K562 (cell line): Measurements from ENCODE around the gene TGFB2. TPM values are rescaled to one million over a fixed set of nuclear protein-coding genes. Genes with fewer than 3 reads are reported as not detected.

Experiments used
- AFF1 ChIP-seq, 2 experiments: fragments of 450-650 bp; IDR thresholded peaks; 2 replicates each; pipeline ENCODE4 v1.6.1; 2018; ENCODE audit warnings: mild to moderate bottlenecking in 2 of 2, low read depth in 1 of 2; ENCODE audit not compliant: partially characterized antibody in 2 of 2
- NFE2 ChIP-seq: IDR thresholded peaks from 2 replicates; pipeline ENCODE4 v1.6.1; 2014; ENCODE audit warnings: antibody characterized with exemption, low read depth
- RBBP5 ChIP-seq: fragments of 200-600 bp; sonication (generic); IDR thresholded peaks from 2 replicates; pipeline ENCODE4 v1.6.1; 2012; ENCODE audit warnings: borderline replicate concordance, mild to moderate bottlenecking, low read length, control low read depth, inconsistent platforms; ENCODE audit not compliant: insufficient read depth, poor library complexity, severe bottlenecking
- ZFX ChIP-seq: sonication (generic); formaldehyde crosslinking; IDR thresholded peaks from 2 replicates; pipeline ENCODE4 v1.8.0; 2022; ENCODE audit warnings: mild to moderate bottlenecking, missing genetic modification reagents, moderate library complexity
- ZNF583 ChIP-seq: fragments of 250-450 bp; sonication (Bioruptor Pico); IDR thresholded peaks from 2 replicates; pipeline ENCODE4 v1.4.0; 2020
- polyA plus RNA-seq, 8 experiments: library from polyadenylated mRNA; depleted of rRNA in 4 of 8; stranded (reverse) in 5 of 8; unstranded in 3 of 8; fragments of >200 nt; fragmentation: Nextera tagmentation in 2 of 8; fragmentation: Illumina TruSeq in 1 of 8; extraction: Ambion mirVana in 2 of 8; extraction: Trizol in 1 of 8; gene quantifications; 2 replicates each; pipeline versions ENCODE4 v1.2.1 to v1.2.3, GENCODE V29; 2011 to 2014; ENCODE audit warnings: inconsistent platforms in 1 of 8, missing spikeins in 1 of 8
- total RNA-seq, 7 experiments: library from RNA; depleted of rRNA in 6 of 7; stranded (reverse); fragments of >200 nt in 6 of 7; fragmentation: Illumina TruSeq in 2 of 7; extraction: Trizol in 2 of 7; gene quantifications; 2 replicates each; pipeline versions ENCODE4 v1.2.1 to v1.2.3, GENCODE V29; 2011 to 2021; ENCODE audit warnings: low replicate concordance in 1 of 7
- TF ChIP-seq, protein P1 (sequence below): fragments of 450-650 bp; IDR thresholded peaks from 2 replicates; pipeline ENCODE4 v1.6.1; 2018; ENCODE audit not compliant: partially characterized antibody
- TF ChIP-seq, protein P2 (sequence below): fragments of 250-450 bp; sonication (Bioruptor Pico); IDR thresholded peaks from 2 replicates; pipeline ENCODE4 v1.8.0; 2022; ENCODE audit warnings: inconsistent platforms
- TF ChIP-seq, protein P3 (sequence below): IDR thresholded peaks from 3 replicates; pipeline ENCODE4 v1.6.1; 2011; ENCODE audit warnings: borderline replicate concordance, mild to moderate bottlenecking, moderate library complexity; ENCODE audit not compliant: insufficient read length; ENCODE audit errors: extremely low read depth
- TF ChIP-seq, protein P4 (sequence below): conservative IDR thresholded peaks from 2 replicates; pipeline ENCODE4 v1.6.1; 2011; ENCODE audit warnings: low read depth, mild to moderate bottlenecking, low read length; ENCODE audit not compliant: control insufficient read depth

The TGFB2 gene
- total and polyA plus RNA-seq, 9 of the 15 experiments (the other 6 are each of a cell fraction or from before 2014, with no cell fraction given) = 0.03 to 0.41 (median 0.11) TPM; not detected in 3

DNA sequence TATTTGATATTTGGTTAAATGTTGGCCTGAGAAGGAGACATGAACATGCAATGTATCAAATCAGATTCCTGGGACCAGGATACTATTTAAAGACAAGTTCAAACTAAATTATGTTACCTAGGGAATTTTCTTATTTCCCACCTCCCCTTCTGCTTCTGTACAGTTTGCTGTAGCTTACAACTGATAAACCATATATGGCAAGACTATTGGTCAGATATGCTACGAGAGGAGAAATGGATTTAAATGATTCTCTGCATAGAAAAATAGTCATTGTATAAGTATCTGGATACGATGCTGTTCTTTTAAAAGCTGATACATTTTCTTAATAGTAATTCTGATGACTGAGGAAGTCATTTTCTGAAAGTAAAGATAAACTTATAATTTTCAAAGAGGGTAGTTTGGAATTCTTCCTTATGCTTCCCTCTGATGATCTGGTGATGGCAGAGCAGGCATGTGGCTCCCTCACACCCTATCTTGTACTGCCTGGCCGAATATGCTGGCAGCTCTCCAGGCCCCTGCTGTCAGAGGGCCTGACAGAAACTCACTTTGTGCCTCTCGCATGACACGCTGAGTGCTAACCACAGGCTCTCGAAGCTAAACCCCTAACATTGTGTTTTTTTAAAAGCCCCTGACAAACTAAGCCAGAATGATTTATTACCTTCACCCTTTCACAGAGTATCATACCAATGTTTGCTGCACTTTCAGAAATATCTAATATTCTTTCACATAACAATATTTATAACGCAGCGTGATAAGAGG is 40.7 kb upstream of the TGFB2 start (continued):
- TF ChIP-seq, protein P1, sequence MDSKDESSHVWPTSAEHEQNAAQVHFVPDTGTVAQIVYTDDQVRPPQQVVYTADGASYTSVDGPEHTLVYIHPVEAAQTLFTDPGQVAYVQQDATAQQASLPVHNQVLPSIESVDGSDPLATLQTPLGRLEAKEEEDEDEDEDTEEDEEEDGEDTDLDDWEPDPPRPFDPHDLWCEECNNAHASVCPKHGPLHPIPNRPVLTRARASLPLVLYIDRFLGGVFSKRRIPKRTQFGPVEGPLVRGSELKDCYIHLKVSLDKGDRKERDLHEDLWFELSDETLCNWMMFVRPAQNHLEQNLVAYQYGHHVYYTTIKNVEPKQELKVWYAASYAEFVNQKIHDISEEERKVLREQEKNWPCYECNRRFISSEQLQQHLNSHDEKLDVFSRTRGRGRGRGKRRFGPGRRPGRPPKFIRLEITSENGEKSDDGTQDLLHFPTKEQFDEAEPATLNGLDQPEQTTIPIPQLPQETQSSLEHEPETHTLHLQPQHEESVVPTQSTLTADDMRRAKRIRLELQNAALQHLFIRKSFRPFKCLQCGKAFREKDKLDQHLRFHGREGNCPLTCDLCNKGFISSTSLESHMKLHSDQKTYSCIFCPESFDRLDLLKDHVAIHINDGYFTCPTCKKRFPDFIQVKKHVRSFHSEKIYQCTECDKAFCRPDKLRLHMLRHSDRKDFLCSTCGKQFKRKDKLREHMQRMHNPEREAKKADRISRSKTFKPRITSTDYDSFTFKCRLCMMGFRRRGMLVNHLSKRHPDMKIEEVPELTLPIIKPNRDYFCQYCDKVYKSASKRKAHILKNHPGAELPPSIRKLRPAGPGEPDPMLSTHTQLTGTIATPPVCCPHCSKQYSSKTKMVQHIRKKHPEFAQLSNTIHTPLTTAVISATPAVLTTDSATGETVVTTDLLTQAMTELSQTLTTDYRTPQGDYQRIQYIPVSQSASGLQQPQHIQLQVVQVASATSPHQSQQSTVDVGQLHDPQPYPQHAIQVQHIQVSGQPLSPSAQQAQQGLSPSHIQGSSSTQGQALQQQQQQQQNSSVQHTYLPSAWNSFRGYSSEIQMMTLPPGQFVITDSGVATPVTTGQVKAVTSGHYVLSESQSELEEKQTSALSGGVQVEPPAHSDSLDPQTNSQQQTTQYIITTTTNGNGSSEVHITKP = peak; percentile 18
- no peak for TF ChIP-seq RBBP5
- no peak; the same call in 1 of the 2 replicates for TF ChIP-seq NFE2
- TF ChIP-seq ZNF583 (CRISPR knock-in tag) = 0 out of 2 replicates have a peak, but pooled peaks have one; percentile 70
- TF ChIP-seq, protein P2, sequence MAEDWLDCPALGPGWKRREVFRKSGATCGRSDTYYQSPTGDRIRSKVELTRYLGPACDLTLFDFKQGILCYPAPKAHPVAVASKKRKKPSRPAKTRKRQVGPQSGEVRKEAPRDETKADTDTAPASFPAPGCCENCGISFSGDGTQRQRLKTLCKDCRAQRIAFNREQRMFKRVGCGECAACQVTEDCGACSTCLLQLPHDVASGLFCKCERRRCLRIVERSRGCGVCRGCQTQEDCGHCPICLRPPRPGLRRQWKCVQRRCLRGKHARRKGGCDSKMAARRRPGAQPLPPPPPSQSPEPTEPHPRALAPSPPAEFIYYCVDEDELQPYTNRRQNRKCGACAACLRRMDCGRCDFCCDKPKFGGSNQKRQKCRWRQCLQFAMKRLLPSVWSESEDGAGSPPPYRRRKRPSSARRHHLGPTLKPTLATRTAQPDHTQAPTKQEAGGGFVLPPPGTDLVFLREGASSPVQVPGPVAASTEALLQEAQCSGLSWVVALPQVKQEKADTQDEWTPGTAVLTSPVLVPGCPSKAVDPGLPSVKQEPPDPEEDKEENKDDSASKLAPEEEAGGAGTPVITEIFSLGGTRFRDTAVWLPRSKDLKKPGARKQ (CRISPR knock-in tag) = no peak
- TF ChIP-seq, protein P3, sequence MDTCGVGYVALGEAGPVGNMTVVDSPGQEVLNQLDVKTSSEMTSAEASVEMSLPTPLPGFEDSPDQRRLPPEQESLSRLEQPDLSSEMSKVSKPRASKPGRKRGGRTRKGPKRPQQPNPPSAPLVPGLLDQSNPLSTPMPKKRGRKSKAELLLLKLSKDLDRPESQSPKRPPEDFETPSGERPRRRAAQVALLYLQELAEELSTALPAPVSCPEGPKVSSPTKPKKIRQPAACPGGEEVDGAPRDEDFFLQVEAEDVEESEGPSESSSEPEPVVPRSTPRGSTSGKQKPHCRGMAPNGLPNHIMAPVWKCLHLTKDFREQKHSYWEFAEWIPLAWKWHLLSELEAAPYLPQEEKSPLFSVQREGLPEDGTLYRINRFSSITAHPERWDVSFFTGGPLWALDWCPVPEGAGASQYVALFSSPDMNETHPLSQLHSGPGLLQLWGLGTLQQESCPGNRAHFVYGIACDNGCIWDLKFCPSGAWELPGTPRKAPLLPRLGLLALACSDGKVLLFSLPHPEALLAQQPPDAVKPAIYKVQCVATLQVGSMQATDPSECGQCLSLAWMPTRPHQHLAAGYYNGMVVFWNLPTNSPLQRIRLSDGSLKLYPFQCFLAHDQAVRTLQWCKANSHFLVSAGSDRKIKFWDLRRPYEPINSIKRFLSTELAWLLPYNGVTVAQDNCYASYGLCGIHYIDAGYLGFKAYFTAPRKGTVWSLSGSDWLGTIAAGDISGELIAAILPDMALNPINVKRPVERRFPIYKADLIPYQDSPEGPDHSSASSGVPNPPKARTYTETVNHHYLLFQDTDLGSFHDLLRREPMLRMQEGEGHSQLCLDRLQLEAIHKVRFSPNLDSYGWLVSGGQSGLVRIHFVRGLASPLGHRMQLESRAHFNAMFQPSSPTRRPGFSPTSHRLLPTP = no peak
- TF ChIP-seq, protein P4, sequence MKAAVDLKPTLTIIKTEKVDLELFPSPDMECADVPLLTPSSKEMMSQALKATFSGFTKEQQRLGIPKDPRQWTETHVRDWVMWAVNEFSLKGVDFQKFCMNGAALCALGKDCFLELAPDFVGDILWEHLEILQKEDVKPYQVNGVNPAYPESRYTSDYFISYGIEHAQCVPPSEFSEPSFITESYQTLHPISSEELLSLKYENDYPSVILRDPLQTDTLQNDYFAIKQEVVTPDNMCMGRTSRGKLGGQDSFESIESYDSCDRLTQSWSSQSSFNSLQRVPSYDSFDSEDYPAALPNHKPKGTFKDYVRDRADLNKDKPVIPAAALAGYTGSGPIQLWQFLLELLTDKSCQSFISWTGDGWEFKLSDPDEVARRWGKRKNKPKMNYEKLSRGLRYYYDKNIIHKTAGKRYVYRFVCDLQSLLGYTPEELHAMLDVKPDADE = no peak
- no peak; the same call in 1 of the 2 replicates for TF ChIP-seq ZFX
- TF ChIP-seq AFF1 (IDR thresholded peaks at IDR 0.05; ENCODE audit: low read depth in 1 of 2, partially characterized antibody in 2 of 2) = peak; percentile 26 to 55
